Common myeloid progenitor, CD34-positive (primary cell): ENCODE results near the gene RALGPS2.

Experiments used
- CTCF ChIA-PET: fragments of 350-600 bp; sonication (Branson Sonifier 250); formaldehyde crosslinking; loops from one replicate; lab custom pipeline; 2021; ENCODE audit warnings: antibody characterized with exemption; lab: Charles Lee
- POLR2A ChIA-PET: fragments of 350-600 bp; sonication (Branson Sonifier 250); formaldehyde crosslinking; loops from one replicate; lab custom pipeline; 2021; ENCODE audit warnings: antibody characterized with exemption; lab: Charles Lee
- DNase-seq, 3 donors: peaks; one replicate each; pipeline versions ENCODE4 v3.0.0 to v3.0.0-alpha.2; 2013
- H3K27ac ChIP-seq, 2 experiments: 1 replicate in 1 of 2; 2 replicates in 1 of 2; pipeline ENCODE4 v1.7.0; 2013; ENCODE audit warnings: inconsistent platforms in 2 of 2, low read length in 2 of 2, mild to moderate bottlenecking in 2 of 2, low read depth in 1 of 2, moderate library complexity in 1 of 2; ENCODE audit not compliant: severe bottlenecking in 2 of 2, insufficient read depth in 1 of 2, poor library complexity in 1 of 2
- H3K27me3 ChIP-seq, 5 experiments: replicated peaks in 2 of 5; 1 replicate in 3 of 5; 2 replicates in 2 of 5; pipeline versions ENCODE4 v1.6.1 to v1.7.0; 2013; ENCODE audit warnings: low read length in 4 of 5, mild to moderate bottlenecking in 2 of 5, moderate library complexity in 2 of 5, inconsistent platforms in 1 of 5; ENCODE audit not compliant: insufficient read depth in 5 of 5, control insufficient read depth in 4 of 5
- H3K36me3 ChIP-seq, 4 experiments: 1 replicate in 2 of 4; 2 replicates in 2 of 4; pipeline versions ENCODE4 v1.6.1 to v1.7.0; 2013; ENCODE audit warnings: low read length in 3 of 4, control low read depth in 1 of 4, mild to moderate bottlenecking in 1 of 4; ENCODE audit not compliant: control insufficient read depth in 4 of 4, insufficient read depth in 4 of 4
- H3K4me1 ChIP-seq, 4 experiments: 1 replicate in 3 of 4; 2 replicates in 1 of 4; pipeline versions ENCODE4 v1.6.1 to v1.7.1; 2013; ENCODE audit warnings: low read length in 3 of 4, mild to moderate bottlenecking in 3 of 4, control low read depth in 1 of 4, inconsistent platforms in 1 of 4, moderate library complexity in 1 of 4; ENCODE audit not compliant: control insufficient read depth in 4 of 4, insufficient read depth in 4 of 4; ENCODE audit errors: control extremely low read depth in 1 of 4
- H3K4me3 ChIP-seq, 7 experiments: 1 replicate in 4 of 7; 2 replicates in 3 of 7; pipeline versions ENCODE4 v1.5.1 to v1.7.0; 2013; ENCODE audit warnings: mild to moderate bottlenecking in 7 of 7, low read length in 6 of 7, moderate library complexity in 6 of 7, inconsistent platforms in 2 of 7, low read depth in 2 of 7, control low read depth in 1 of 7; ENCODE audit not compliant: insufficient read depth in 4 of 7, control insufficient read depth in 1 of 7; ENCODE audit errors: extremely low read depth in 1 of 7
- H3K9me3 ChIP-seq, 5 experiments: 1 replicate in 4 of 5; 2 replicates in 1 of 5; pipeline versions ENCODE4 v1.6.1 to v1.7.1; 2013; ENCODE audit warnings: low read length in 4 of 5, mild to moderate bottlenecking in 2 of 5, inconsistent platforms in 1 of 5, low read depth in 1 of 5, moderate library complexity in 1 of 5; ENCODE audit not compliant: control insufficient read depth in 4 of 5, insufficient read depth in 2 of 5; ENCODE audit errors: control extremely low read depth in 1 of 5
- WGBS: methylation state at CpG from one replicate; pipeline ENCODE4 v1.1.5; 2013; ENCODE audit not compliant: insufficient coverage; 5-methylcytosine and 5-hydroxymethylcytosine counted together

Gene RALGPS2

DNA sequence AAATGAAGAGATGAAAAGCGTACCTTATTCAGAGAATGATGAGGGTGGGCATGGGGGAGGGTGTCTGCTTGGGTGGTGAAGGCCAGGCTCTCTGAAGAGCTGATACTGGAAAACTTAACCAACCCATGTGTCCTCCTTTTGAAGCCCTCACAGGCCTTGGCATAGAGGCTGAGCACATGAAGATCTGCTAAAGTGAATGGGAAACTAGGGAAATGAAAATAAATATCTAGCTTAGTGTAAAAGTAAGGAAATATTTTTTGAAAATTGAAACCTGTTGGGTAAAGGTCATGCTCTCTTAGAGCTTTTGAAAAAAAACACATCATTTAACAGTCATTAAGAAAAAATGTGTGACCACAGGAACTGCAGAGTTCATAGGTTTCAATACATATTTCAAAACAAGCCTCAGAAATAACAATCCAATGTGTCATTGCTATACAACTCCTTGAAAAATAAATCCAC lies 40.5 kb upstream of the RALGPS2 start:
- Histone ChIP-seq H3K27ac (no peak overlapping the region), H3K36me3 (no peaks in the 10 kb centered on the region), H3K4me1 (no peaks in the 10 kb centered on the region), H3K9me3 (no peaks in the 10 kb centered on the region), H3K27me3 (no peaks in the 10 kb centered on the region), H3K4me3 (no peak overlapping the region)
- POLR2A ChIA-PET: no interaction called here
- WGBS: 100% methylated on average over 1 of the region's 1 CpG
- DNase-seq: no peak
- CTCF ChIA-PET: no interaction called here

- Histone ChIP-seq H3K4me1 (no peaks in the 10 kb centered on the region), H3K9me3 (no peaks in the 10 kb centered on the region), H3K27me3 (no peaks in the 10 kb centered on the region), H3K36me3 (no peaks in the 10 kb centered on the region), H3K27ac (no peak overlapping the region), H3K4me3 (no peak overlapping the region)
- WGBS: no CpG with 5 or more reads among the region's 1 CpG
- ChIA-PET CTCF (no interaction called here), POLR2A (no interaction called here)
- no peak for DNase-seq
Observed at GRCh38 chr1:178686407-178686806, 38.6 kb upstream of the RALGPS2 start.

DNA sequence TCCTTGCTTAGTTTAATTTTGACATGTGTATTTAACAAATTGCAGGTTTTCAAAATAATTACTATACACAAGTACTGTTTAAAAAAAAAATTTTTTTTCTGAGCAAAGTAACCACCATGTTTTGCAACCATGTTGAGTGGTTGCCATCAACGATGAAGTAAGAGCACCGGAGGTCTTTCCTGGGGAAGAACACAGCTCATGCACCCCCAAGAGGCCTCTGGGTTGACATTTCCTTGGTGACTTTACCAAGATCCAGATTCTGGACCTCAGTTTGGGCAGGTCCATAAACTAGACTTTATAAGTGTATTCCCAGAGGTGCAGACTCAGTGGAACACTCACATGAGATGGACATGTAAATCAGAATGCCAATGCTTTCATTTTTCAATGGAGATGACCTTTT lies 36.8 kb upstream of the RALGPS2 start:
- Histone ChIP-seq H3K4me3 (no peak overlapping the region), H3K27me3 (no peaks in the 10 kb centered on the region), H3K36me3 (no peaks in the 10 kb centered on the region), H3K27ac (no peak overlapping the region), H3K9me3 (no peaks in the 10 kb centered on the region), H3K4me1 (no peaks in the 10 kb centered on the region)
- CTCF ChIA-PET: no interaction called here
- DNase-seq: no peak
- POLR2A ChIA-PET: no interaction called here
- WGBS: 90% methylated on average over 2 of the region's 2 CpGs

- Histone ChIP-seq H3K27ac (no peak overlapping the region), H3K9me3 (no peaks in the 10 kb centered on the region), H3K36me3 (no peaks in the 10 kb centered on the region), H3K4me3 (no peak overlapping the region), H3K27me3 (no peaks in the 10 kb centered on the region), H3K4me1 (no peaks in the 10 kb centered on the region)
- POLR2A ChIA-PET: no interaction called here
- CTCF ChIA-PET: no interaction called here
- no peak for DNase-seq
- no CpG with 5 or more reads among the region's 2 CpGs for WGBS
Observed at GRCh38 chr1:178689769-178690168, 35.3 kb upstream of the RALGPS2 start.

DNA sequence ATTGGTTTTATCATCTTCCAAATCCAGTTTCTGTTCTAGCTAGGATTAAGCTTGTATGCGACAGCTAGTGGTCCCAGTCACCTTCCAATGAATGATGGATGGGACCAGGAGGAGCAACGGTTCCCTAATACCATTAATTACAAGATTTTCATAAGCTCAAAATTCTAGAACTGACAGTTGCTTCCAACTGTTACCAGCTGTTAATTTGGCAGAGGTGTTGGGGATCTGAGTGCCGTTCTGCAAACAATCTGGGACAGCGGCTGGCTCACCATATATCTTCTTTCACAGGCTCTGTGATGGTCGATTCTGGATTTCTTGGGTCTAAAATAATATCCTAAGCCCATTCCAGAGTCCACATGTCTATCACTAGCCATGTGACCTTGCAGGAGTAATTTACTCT lies 34.5 kb upstream of the RALGPS2 start:
- no peak for DNase-seq
- H3K9me3 ChIP-seq: no peaks in the 10 kb centered on the region
- ChIA-PET POLR2A (interaction anchor here (1.1 kb wide), 1 partner anchor 8 kb away, joined by 3 read pairs; no protein-coding TSS in a partner anchor), CTCF (no interaction called here)
- H3K4me1 ChIP-seq: no peaks in the 10 kb centered on the region
- H3K4me3 ChIP-seq: no peak overlapping the region
- WGBS: 100% methylated on average over 3 of the region's 5 CpGs
- no peaks in the 10 kb centered on the region for H3K27me3 ChIP-seq
- H3K36me3 ChIP-seq: no peaks in the 10 kb centered on the region
- H3K27ac ChIP-seq: no peak overlapping the region

DNA sequence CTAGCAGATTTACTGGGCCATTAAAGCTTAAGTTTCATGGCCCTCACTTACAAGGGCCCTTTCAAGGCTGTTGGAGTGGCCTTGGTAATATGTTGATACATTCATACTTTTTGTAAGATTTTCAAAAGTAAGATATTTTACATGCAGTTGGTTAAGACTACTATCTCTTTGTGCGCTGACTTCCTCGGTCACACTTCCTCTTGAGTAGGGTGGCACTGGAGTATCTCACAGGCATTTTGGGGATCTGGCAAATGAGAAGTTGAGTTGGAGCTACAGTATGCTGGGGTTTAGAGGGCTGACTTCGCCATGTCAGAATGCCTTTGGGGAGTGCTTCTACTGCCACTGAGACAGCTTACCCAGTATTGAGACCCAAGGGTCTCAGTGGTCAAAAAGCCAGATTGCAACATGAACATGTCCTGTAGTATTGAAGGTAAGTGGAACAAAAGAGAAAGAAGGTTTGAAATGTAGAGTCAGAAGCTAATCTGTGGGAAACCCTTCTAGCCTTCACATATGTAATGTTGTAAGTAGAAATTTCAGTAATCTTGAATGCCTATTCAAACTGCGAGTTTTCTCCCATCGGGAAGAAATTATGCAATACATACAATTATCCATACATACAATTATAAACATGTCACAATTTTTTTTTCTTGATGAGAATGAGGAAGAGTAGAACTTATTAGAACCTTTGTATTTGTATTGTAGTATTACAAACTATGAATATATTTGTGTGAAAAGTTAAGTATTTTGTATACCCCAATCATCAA lies 32.3 kb upstream of the RALGPS2 start:
- H3K4me1 ChIP-seq: no peaks in the 10 kb centered on the region
- no peak overlapping the region for H3K4me3 ChIP-seq
- H3K36me3 ChIP-seq: no peaks in the 10 kb centered on the region
- H3K9me3 ChIP-seq: no peaks in the 10 kb centered on the region
- no peak for DNase-seq
- 100% methylated on average over 1 of the region's 5 CpGs for WGBS
- H3K27ac ChIP-seq: no peak overlapping the region
- H3K27me3 ChIP-seq: no peaks in the 10 kb centered on the region
- ChIA-PET POLR2A (no interaction called here), CTCF (interaction anchor here (0.6 kb wide), 1 partner anchor 61 kb away, joined by 5 read pairs; no protein-coding TSS in a partner anchor)

GRCh38 chr1:178693366-178693765 lies 31.7 kb upstream of the RALGPS2 start:
- H3K27me3 ChIP-seq: no peaks in the 10 kb centered on the region
- no peak overlapping the region for H3K27ac ChIP-seq
- no peaks in the 10 kb centered on the region for H3K9me3 ChIP-seq
- no peak overlapping the region for H3K4me3 ChIP-seq
- DNase-seq: no peak
- 100% methylated on average over 1 of the region's 2 CpGs for WGBS
- H3K36me3 ChIP-seq: no peaks in the 10 kb centered on the region
- CTCF ChIA-PET: interaction anchor here (0.6 to 0.7 kb wide), 2 partner anchors 34 to 60 kb away, joined by 3 to 5 read pairs; no protein-coding TSS in a partner anchor
- H3K4me1 ChIP-seq: no peaks in the 10 kb centered on the region
- POLR2A ChIA-PET: no interaction called here
